OCI-LY7 (cell line): ENCODE data around the gene CHGA. TPM values are rescaled to one million over a fixed set of nuclear protein-coding genes. Genes with fewer than 3 reads are reported as not detected.

Experiments
- BruUV-seq: library from RNA; stranded (reverse); fragments of 400-500 nt; replicated peaks from 2 replicates; lab custom pipeline; 2021; lab: Mats Ljungman, UMichigan
- CTCF ChIA-PET: fragments of 300-600 bp; sonication (Branson Sonifier 250); formaldehyde crosslinking; loops from one replicate; lab custom pipeline; 2022; ENCODE audit warnings: antibody characterized with exemption; ENCODE audit not compliant: unreplicated experiment; lab: Charles Lee
- POLR2A ChIA-PET: fragments of 300-600 bp; sonication (Branson Sonifier 250); formaldehyde crosslinking; loops from one replicate; lab custom pipeline; 2022; ENCODE audit warnings: antibody characterized with exemption; lab: Charles Lee
- DNase-seq: peaks from one replicate; pipeline ENCODE4 v3.0.0-alpha.2; 2015; ENCODE audit warnings: low spot score
- H2AFZ ChIP-seq: fragments of 200-600 bp; sonication (generic), shearing (Covaris generic); 2 replicates; pipeline ENCODE4 v1.6.1; 2014; ENCODE audit warnings: mild to moderate bottlenecking, antibody characterized with exemption, low read length, moderate library complexity
- H3K27ac ChIP-seq: fragments of 200-600 bp; sonication (generic); 2 replicates; pipeline ENCODE4 v1.5.1; 2014; ENCODE audit warnings: mixed run types, low read depth, mild to moderate bottlenecking, moderate library complexity, low read length, inconsistent platforms; ENCODE audit not compliant: poor library complexity, severe bottlenecking
- H3K36me3 ChIP-seq: fragments of 200-600 bp; sonication (generic); 2 replicates; pipeline ENCODE4 v1.6.1; 2014; ENCODE audit warnings: mild to moderate bottlenecking, antibody characterized with exemption, low read length, moderate library complexity, mixed read lengths; ENCODE audit not compliant: insufficient read depth
- H3K4me1 ChIP-seq: fragments of 200-600 bp; sonication (generic); 2 replicates; pipeline ENCODE4 v1.5.1; 2014; ENCODE audit warnings: mild to moderate bottlenecking, low read length; ENCODE audit not compliant: insufficient read depth, poor library complexity, severe bottlenecking
- H3K4me2 ChIP-seq: fragments of 200-600 bp; sonication (generic); 2 replicates; pipeline ENCODE4 v1.6.1; 2014; ENCODE audit warnings: mild to moderate bottlenecking, low read length
- H3K4me3 ChIP-seq: fragments of 200-600 bp; sonication (generic); 2 replicates; pipeline ENCODE4 v1.5.1; 2014; ENCODE audit warnings: mild to moderate bottlenecking, low read depth, low read length; ENCODE audit not compliant: poor library complexity, severe bottlenecking
- H3K79me2 ChIP-seq: fragments of 200-600 bp; sonication (generic); 2 replicates; pipeline ENCODE4 v1.6.1; 2016; ENCODE audit warnings: low read depth, mild to moderate bottlenecking, low read length, moderate library complexity, mixed read lengths; ENCODE audit not compliant: insufficient read depth
- H3K9me2 ChIP-seq: fragments of 200-600 bp; sonication (generic); 2 replicates; pipeline ENCODE4 v1.6.1; 2016; ENCODE audit warnings: mild to moderate bottlenecking, low read length, mixed read lengths; ENCODE audit not compliant: insufficient read depth
- H3K9me3 ChIP-seq: fragments of 200-600 bp; sonication (generic); 2 replicates; pipeline ENCODE4 v1.6.1; 2014; ENCODE audit warnings: mild to moderate bottlenecking, mixed run types, low read length, mixed read lengths
- H4K20me1 ChIP-seq: fragments of 200-600 bp; sonication (generic); 2 replicates; pipeline ENCODE4 v1.6.1; 2014; ENCODE audit warnings: mild to moderate bottlenecking, antibody characterized with exemption, low read length, moderate library complexity, mixed read lengths; ENCODE audit not compliant: insufficient read depth
- EZH2phosphoT487 ChIP-seq: fragments of 200-600 bp; sonication (generic); IDR thresholded peaks from 2 replicates; pipeline ENCODE4 v1.6.1; 2018; ENCODE audit warnings: low read depth, borderline replicate concordance, mild to moderate bottlenecking, mixed run types, antibody characterized with exemption, low read length, moderate library complexity, mixed read lengths
- intact Hi-C: fragments of 100-400 bp; cut with micrococcal nuclease; formaldehyde crosslinking; loops from one replicate; pipeline ENCODE4 v1.10.0; 2022; ENCODE audit not compliant: unreplicated experiment
- total RNA-seq, 2 experiments: library from RNA; depleted of rRNA in 1 of 2; stranded (reverse); fragments of >200 nt in 1 of 2; shearing (Covaris generic) in 1 of 2; gene quantifications; 2 replicates each; pipeline ENCODE4 v1.2.3, GENCODE V29; 2014 to 2022
- TF ChIP-seq, protein P1 (sequence below): fragments of 200-600 bp; sonication (generic); conservative IDR thresholded peaks from 2 replicates; pipeline ENCODE4 v1.5.1; 2014; ENCODE audit warnings: mild to moderate bottlenecking, antibody characterized with exemption, low read length, moderate library complexity, mixed read lengths

CHGA gene
- total RNA-seq, 2 experiments from 2014 or later: 0.57 TPM; not detected in 1

DNA sequence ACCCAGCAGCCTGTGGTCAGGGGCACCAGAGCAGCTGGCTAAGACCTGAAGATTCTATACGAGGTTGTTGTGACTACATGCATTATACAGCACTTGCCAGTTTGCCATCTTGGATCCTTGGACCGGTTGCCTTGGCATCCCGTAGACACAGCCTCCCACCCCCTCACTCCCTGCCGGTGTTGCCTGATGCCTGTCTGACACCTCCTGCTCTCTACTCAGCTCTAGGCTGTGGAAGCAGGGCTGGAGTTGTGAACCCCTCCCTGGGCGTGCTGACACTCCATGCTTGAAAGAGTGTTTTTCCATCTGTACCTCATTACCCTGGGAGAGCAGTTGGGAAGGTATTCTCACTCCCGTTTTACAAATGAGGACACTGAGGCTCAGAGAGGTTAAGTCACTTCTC is 2.5 kb downstream of the CHGA start:
- Histone ChIP-seq H3K36me3 (no peaks in the 10 kb centered on the region), H3K9me3 (no peaks in the 10 kb centered on the region), H3K79me2 (no peaks in the 10 kb centered on the region), H2AFZ (no peak overlapping the region), H3K27ac (no peak overlapping the region), H4K20me1 (no peaks in the 10 kb centered on the region), H3K9me2 (no peaks in the 10 kb centered on the region), H3K4me3 (no peak overlapping the region), H3K4me1 (peaks cover 63% of the 10 kb centered on the region), H3K4me2 (no peak overlapping the region)
- no TSS peak for BruUV-seq
- intact Hi-C loops: no loop called here
- no peak for DNase-seq
- TF ChIP-seq EZH2phosphoT487: no peak
- TF ChIP-seq, protein P1, sequence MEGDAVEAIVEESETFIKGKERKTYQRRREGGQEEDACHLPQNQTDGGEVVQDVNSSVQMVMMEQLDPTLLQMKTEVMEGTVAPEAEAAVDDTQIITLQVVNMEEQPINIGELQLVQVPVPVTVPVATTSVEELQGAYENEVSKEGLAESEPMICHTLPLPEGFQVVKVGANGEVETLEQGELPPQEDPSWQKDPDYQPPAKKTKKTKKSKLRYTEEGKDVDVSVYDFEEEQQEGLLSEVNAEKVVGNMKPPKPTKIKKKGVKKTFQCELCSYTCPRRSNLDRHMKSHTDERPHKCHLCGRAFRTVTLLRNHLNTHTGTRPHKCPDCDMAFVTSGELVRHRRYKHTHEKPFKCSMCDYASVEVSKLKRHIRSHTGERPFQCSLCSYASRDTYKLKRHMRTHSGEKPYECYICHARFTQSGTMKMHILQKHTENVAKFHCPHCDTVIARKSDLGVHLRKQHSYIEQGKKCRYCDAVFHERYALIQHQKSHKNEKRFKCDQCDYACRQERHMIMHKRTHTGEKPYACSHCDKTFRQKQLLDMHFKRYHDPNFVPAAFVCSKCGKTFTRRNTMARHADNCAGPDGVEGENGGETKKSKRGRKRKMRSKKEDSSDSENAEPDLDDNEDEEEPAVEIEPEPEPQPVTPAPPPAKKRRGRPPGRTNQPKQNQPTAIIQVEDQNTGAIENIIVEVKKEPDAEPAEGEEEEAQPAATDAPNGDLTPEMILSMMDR: no peak
- ChIA-PET CTCF (interaction anchor here (0.5 kb wide), 1 partner anchor 17 kb away, joined by 3 read pairs; no protein-coding TSS in a partner anchor), POLR2A (no interaction called here)

DNA sequence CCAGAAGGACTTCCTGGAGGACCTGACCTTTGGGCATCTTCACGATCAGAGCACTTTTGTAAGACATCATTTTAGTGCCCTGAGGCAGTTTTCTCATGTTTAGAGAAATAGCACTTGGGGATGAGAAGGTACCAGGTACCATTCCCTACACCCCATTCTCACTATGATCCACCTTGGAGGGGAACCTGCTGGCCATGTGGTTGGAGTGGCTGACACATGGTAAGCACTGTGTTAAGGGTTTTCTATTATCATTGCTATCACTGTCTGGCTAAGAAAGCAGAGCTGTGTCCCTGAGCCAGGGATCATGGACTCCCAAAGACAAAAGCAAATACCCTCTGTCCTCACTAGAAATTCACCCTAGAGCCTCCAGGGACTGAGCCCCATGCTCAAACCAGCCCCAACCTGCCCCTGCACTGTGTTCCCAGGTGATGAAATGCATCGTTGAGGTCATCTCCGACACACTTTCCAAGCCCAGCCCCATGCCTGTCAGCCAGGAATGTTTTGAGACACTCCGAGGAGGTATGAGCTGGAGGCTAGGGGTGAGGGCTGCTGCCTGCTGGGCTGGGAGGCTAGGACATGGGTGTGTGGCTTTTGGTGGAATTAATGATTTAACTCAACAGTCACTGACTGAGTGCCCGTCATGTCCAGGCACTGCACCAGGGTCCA is 3.4 kb downstream of the CHGA start:
- no peaks in the 10 kb centered on the region for H4K20me1 ChIP-seq
- no peaks in the 10 kb centered on the region for H3K9me3 ChIP-seq
- DNase-seq: no peak
- BruUV-seq: no TSS peak
- H3K4me1 ChIP-seq: peaks cover 63% of the 10 kb centered on the region
- H3K27ac ChIP-seq: no peak overlapping the region
- H3K9me2 ChIP-seq: no peaks in the 10 kb centered on the region
- ChIA-PET CTCF (no interaction called here), POLR2A (no interaction called here)
- intact Hi-C loops: no loop called here
- no peaks in the 10 kb centered on the region for H3K79me2 ChIP-seq
- H3K4me3 ChIP-seq: no peak overlapping the region
- H3K36me3 ChIP-seq: no peaks in the 10 kb centered on the region
- no peak for TF ChIP-seq EZH2phosphoT487
- TF ChIP-seq, protein P1: no peak
- H2AFZ ChIP-seq: no peak overlapping the region
- H3K4me2 ChIP-seq: no peak overlapping the region

DNA sequence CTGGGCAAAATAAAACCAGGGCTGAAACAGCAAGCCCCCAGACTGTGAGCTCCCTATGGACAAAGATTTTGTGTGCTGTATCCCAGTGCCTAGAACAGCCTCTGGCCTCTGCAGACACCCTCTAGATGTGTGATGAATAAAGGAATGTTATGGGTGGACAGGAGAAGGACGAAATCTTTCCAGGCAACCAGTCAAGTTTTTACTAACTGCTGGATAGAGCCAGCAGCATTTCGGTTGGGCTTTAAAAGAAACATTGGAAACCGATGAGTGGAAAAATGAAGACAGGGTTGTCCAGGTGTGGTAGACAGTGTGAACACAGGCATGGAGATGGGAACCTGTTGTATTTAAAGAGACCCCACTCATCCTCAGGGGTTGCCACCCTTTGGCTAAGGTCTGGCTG is 4.0 kb downstream of the CHGA start:
- H3K27ac ChIP-seq: no peak overlapping the region
- no peaks in the 10 kb centered on the region for H3K79me2 ChIP-seq
- no peak overlapping the region for H3K4me3 ChIP-seq
- no peaks in the 10 kb centered on the region for H4K20me1 ChIP-seq
- TF ChIP-seq, protein P1: no peak
- TF ChIP-seq EZH2phosphoT487: no peak
- POLR2A ChIA-PET: no interaction called here
- no peaks in the 10 kb centered on the region for H3K36me3 ChIP-seq
- CTCF ChIA-PET: no interaction called here
- no peaks in the 10 kb centered on the region for H3K9me2 ChIP-seq
- no peak for DNase-seq
- peaks cover 57% of the 10 kb centered on the region for H3K4me1 ChIP-seq
- H3K9me3 ChIP-seq: no peaks in the 10 kb centered on the region
- no peak overlapping the region for H2AFZ ChIP-seq
- no peak overlapping the region for H3K4me2 ChIP-seq
- no TSS peak for BruUV-seq
- intact Hi-C loops: no loop called here
